ENCODE measurements around the gene UBE2R2. TPM values are rescaled to one million over a fixed set of nuclear protein-coding genes. Genes with fewer than 3 reads are reported as not detected.

The UBE2R2 gene
- total and polyA plus RNA-seq, 7 experiments from 2014 or later, result 16.9 to 40.8 (median 28.6) TPM

GRCh38 chr9:33817327-33818166, 587 bp downstream of the UBE2R2 start:
- intact Hi-C loops (cut with micrococcal nuclease), result loop anchor here (1.0 to 10.0 kb wide), 15 partner anchors 19 to 1297 kb away; partner anchors contain the start of genes NOL6 (in 2 of the 2), UBAP1 (in 2 of the 2), ATOSB (in 1 of the 2) and DNAJA1 (in 1 of the 2)
- Mint-ChIP-seq H3K36me3 (peaks cover 0 to 4% (median 0%) of the 10 kb centered on the region in 5 donors), H3K4me1 (peaks cover 24 to 62% (median 54%) of the 10 kb centered on the region in 7 donors), H3K4me3 (peak overlapping the region; percentile 72 to 98 (median 93)), H3K9me3 (no peaks in the 10 kb centered on the region), H3K27ac (peak overlapping the region in 7 of 9 donors; percentile 65 to 93 (median 83)), H3K27me3 (no peaks in the 10 kb centered on the region)
- peaks cover 19 to 21% of the 10 kb centered on the region in 2 donors for H3K4me1 ChIP-seq (ENCODE audit: control insufficient read depth in 2 of 2, insufficient read depth in 2 of 2, low read length in 2 of 2)
- peak overlapping the region; percentile 96 for H3K27ac ChIP-seq (ENCODE audit: low read depth, low read length)
- DNase-seq (peak; percentile 44 to 63 (median 60)), ATAC-seq (peak; percentile 0)
- no peaks in the 10 kb centered on the region for H3K27me3 ChIP-seq (ENCODE audit: control insufficient read depth in 2 of 2, insufficient read depth in 2 of 2, low read length in 2 of 2)
- peak overlapping the region; percentile 88 for H3K4me3 ChIP-seq (ENCODE audit: low read length)
- no peaks in the 10 kb centered on the region for H3K36me3 ChIP-seq (ENCODE audit: control insufficient read depth in 2 of 3, insufficient read depth in 3 of 3, low read length in 3 of 3)
- POLR2A ChIA-PET, result interaction anchor here (0.7 kb wide), 1 partner anchor 353 kb away, joined by 8 read pairs; no protein-coding TSS in a partner anchor
- CTCF ChIA-PET, result no interaction called here
- no peaks in the 10 kb centered on the region for H3K9me3 ChIP-seq (ENCODE audit: control insufficient read depth in 2 of 3, low read length in 3 of 3)

- Histone ChIP-seq H3K4me3 (ENCODE audit: low read length) (peak overlapping the region; percentile 88), H3K9me3 (ENCODE audit: control insufficient read depth in 2 of 3, low read length in 3 of 3) (no peaks in the 10 kb centered on the region), H3K27ac (ENCODE audit: low read depth, low read length) (peak overlapping the region; percentile 96), H3K36me3 (ENCODE audit: control insufficient read depth in 2 of 3, insufficient read depth in 3 of 3, low read length in 3 of 3) (no peaks in the 10 kb centered on the region), H3K27me3 (ENCODE audit: control insufficient read depth in 2 of 2, insufficient read depth in 2 of 2, low read length in 2 of 2) (no peaks in the 10 kb centered on the region), H3K4me1 (ENCODE audit: control insufficient read depth in 2 of 2, insufficient read depth in 2 of 2, low read length in 2 of 2) (peaks cover 19 to 21% of the 10 kb centered on the region in 2 donors)
- H3K27me3 Mint-ChIP-seq, result no peaks in the 10 kb centered on the region
- H3K27ac Mint-ChIP-seq, result peak overlapping the region; percentile 70 to 98 (median 89)
- peaks cover 0 to 4% (median 0%) of the 10 kb centered on the region in 5 donors for H3K36me3 Mint-ChIP-seq
- H3K9me3 Mint-ChIP-seq, result no peaks in the 10 kb centered on the region
- DNase-seq (no peak), ATAC-seq (no peak)
- ChIA-PET CTCF (interaction anchor here (0.8 kb wide), 1 partner anchor 41 kb away, joined by 5 read pairs; no protein-coding TSS in a partner anchor), POLR2A (interaction anchor here (0.5 to 0.7 kb wide), 4 partner anchors 30 to 765 kb away, joined by 3 to 8 read pairs (median 4); no protein-coding TSS in a partner anchor)
- intact Hi-C loops (cut with micrococcal nuclease), result loop anchor here (1.0 to 10.0 kb wide), 11 partner anchors 18 to 1296 kb away; partner anchors contain the start of genes NOL6 (in 2 of the 2), ATOSB (in 1 of the 2), DNAJA1 (in 1 of the 2) and ENHO (in 1 of the 2)
- H3K4me1 Mint-ChIP-seq, result peaks cover 24 to 62% (median 54%) of the 10 kb centered on the region in 7 donors
- H3K4me3 Mint-ChIP-seq, result peak overlapping the region; percentile 83 to 98 (median 94)
Measured at GRCh38 chr9:33818167-33818846, 1.3 kb downstream of the UBE2R2 start.

GRCh38 chr9:33818847-33819500, 2.0 kb downstream of the UBE2R2 start:
- intact Hi-C loops (cut with micrococcal nuclease), result loop anchor here (1.0 to 10.0 kb wide), 11 partner anchors 18 to 1296 kb away; partner anchors contain the start of genes NOL6 (in 2 of the 2), ATOSB (in 1 of the 2), DNAJA1 (in 1 of the 2) and ENHO (in 1 of the 2)
- ChIA-PET POLR2A (interaction anchor here (0.6 kb wide), 2 partner anchors 29 to 98 kb away, joined by 3 to 4 read pairs; no protein-coding TSS in a partner anchor), CTCF (interaction anchor here (0.8 kb wide), 1 partner anchor 42 kb away, joined by 5 read pairs; no protein-coding TSS in a partner anchor)
- ATAC-seq (no peak), DNase-seq (no peak)
- Mint-ChIP-seq H3K4me3 (peak overlapping the region; percentile 83 to 98 (median 94)), H3K27me3 (no peaks in the 10 kb centered on the region), H3K4me1 (peaks cover 24 to 62% (median 51%) of the 10 kb centered on the region in 7 donors), H3K36me3 (peaks cover 0 to 4% (median 0%) of the 10 kb centered on the region in 5 donors), H3K27ac (peak overlapping the region; percentile 70 to 98 (median 89)), H3K9me3 (no peaks in the 10 kb centered on the region)
- Histone ChIP-seq H3K9me3 (ENCODE audit: control insufficient read depth in 2 of 3, low read length in 3 of 3) (no peaks in the 10 kb centered on the region), H3K4me3 (ENCODE audit: low read length) (peak overlapping the region; percentile 88), H3K36me3 (ENCODE audit: control insufficient read depth in 2 of 3, insufficient read depth in 3 of 3, low read length in 3 of 3) (no peaks in the 10 kb centered on the region), H3K27me3 (ENCODE audit: control insufficient read depth in 2 of 2, insufficient read depth in 2 of 2, low read length in 2 of 2) (no peaks in the 10 kb centered on the region), H3K27ac (ENCODE audit: low read depth, low read length) (peak overlapping the region; percentile 60), H3K4me1 (ENCODE audit: control insufficient read depth in 2 of 2, insufficient read depth in 2 of 2, low read length in 2 of 2) (peaks cover 19 to 21% of the 10 kb centered on the region in 2 donors)

- H3K9me3 Mint-ChIP-seq, result no peaks in the 10 kb centered on the region
- H3K27me3 ChIP-seq (ENCODE audit: control insufficient read depth in 2 of 2, insufficient read depth in 2 of 2, low read length in 2 of 2), result no peaks in the 10 kb centered on the region
- peaks cover 24 to 52% (median 42%) of the 10 kb centered on the region in 7 donors for H3K4me1 Mint-ChIP-seq
- intact Hi-C loops (cut with micrococcal nuclease), result no loop called here
- H3K27ac Mint-ChIP-seq, result peak overlapping the region in 6 of 9 donors; percentile 0 to 62 (median 39)
- H3K4me3 ChIP-seq (ENCODE audit: low read length), result no peak overlapping the region
- ChIA-PET POLR2A (no interaction called here), CTCF (interaction anchor here (0.6 to 1.3 kb wide), 3 partner anchors 7 to 230 kb away, joined by 3 to 4 read pairs (median 3); no protein-coding TSS in a partner anchor)
- no peaks in the 10 kb centered on the region for H3K36me3 ChIP-seq (ENCODE audit: control insufficient read depth in 2 of 3, insufficient read depth in 3 of 3, low read length in 3 of 3)
- DNase-seq (no peak), ATAC-seq (no peak)
- peaks cover 0 to 4% (median 0%) of the 10 kb centered on the region in 5 donors for H3K36me3 Mint-ChIP-seq
- no peaks in the 10 kb centered on the region for H3K9me3 ChIP-seq (ENCODE audit: control insufficient read depth in 2 of 3, low read length in 3 of 3)
- H3K4me3 Mint-ChIP-seq, result peak overlapping the region; percentile 35 to 98 (median 77)
- H3K4me1 ChIP-seq (ENCODE audit: control insufficient read depth in 2 of 2, insufficient read depth in 2 of 2, low read length in 2 of 2), result peaks cover 19 to 21% of the 10 kb centered on the region in 2 donors
- no peak overlapping the region for H3K27ac ChIP-seq (ENCODE audit: low read depth, low read length)
- H3K27me3 Mint-ChIP-seq, result no peaks in the 10 kb centered on the region
Measured at GRCh38 chr9:33820231-33820745, 3.3 kb downstream of the UBE2R2 start.

GRCh38 chr9:33823801-33824200, 6.8 kb downstream of the UBE2R2 start:
- DNase-seq (no peak), ATAC-seq (no peak)
- H3K4me1 ChIP-seq (ENCODE audit: control insufficient read depth in 2 of 2, insufficient read depth in 2 of 2, low read length in 2 of 2), result peaks cover 11 to 14% of the 10 kb centered on the region in 2 donors
- H3K4me3 ChIP-seq (ENCODE audit: low read length), result no peak overlapping the region
- Mint-ChIP-seq H3K9me3 (no peaks in the 10 kb centered on the region), H3K36me3 (peaks cover 0 to 4% (median 3%) of the 10 kb centered on the region in 5 donors), H3K4me3 (no peak overlapping the region), H3K4me1 (peaks cover 21 to 36% (median 25%) of the 10 kb centered on the region in 7 donors), H3K27ac (no peak overlapping the region), H3K27me3 (no peaks in the 10 kb centered on the region)
- ChIA-PET CTCF (interaction anchor here (1.7 kb wide), 1 partner anchor 10 kb away, joined by 4 read pairs; no protein-coding TSS in a partner anchor), POLR2A (interaction anchor here (1.0 kb wide), 1 partner anchor 10 kb away, joined by 4 read pairs; no protein-coding TSS in a partner anchor)
- H3K27me3 ChIP-seq (ENCODE audit: control insufficient read depth in 2 of 2, insufficient read depth in 2 of 2, low read length in 2 of 2), result no peaks in the 10 kb centered on the region
- intact Hi-C loops (cut with micrococcal nuclease), result no loop called here
- no peaks in the 10 kb centered on the region for H3K9me3 ChIP-seq (ENCODE audit: control insufficient read depth in 2 of 3, low read length in 3 of 3)
- no peak overlapping the region for H3K27ac ChIP-seq (ENCODE audit: low read depth, low read length)
- H3K36me3 ChIP-seq (ENCODE audit: control insufficient read depth in 2 of 3, insufficient read depth in 3 of 3, low read length in 3 of 3), result no peaks in the 10 kb centered on the region
